GM12878 (cell line): ENCODE results near the gene FLRT1. TPM values are rescaled to one million over a fixed set of nuclear protein-coding genes. Genes with fewer than 3 reads are reported as not detected.

Experiments
- ATAC-seq: fragments of 200-7000 bp; cut with Tn5 transposase; 3 replicates; pipeline ENCODE4 v1.9.1; 2020; ENCODE audit warnings: mild to moderate bottlenecking, moderate library complexity
- BruUV-seq: library from RNA; stranded (reverse); fragments of 400-500 nt; replicated peaks from 2 replicates; lab custom pipeline; 2021; lab: Mats Ljungman, UMichigan
- CTCF ChIA-PET: fragments of 300-600 bp; sonication (Branson Sonifier 250); formaldehyde crosslinking; extraction: SDS; loops from one replicate; lab custom pipeline; 2021; ENCODE audit warnings: inconsistent platforms; lab: Yijun Ruan, JAX
- POLR2A ChIA-PET: fragments of 350-600 bp; formaldehyde crosslinking; extraction: SDS; loops from one replicate; lab custom pipeline; 2021; ENCODE audit warnings: inconsistent platforms; lab: Charles Lee
- RAD21 ChIA-PET: fragments of 300-600 bp; sonication (Branson Sonifier 250); formaldehyde crosslinking; loops from one replicate; lab custom pipeline; 2023; ENCODE audit warnings: antibody characterized with exemption; ENCODE audit not compliant: unreplicated experiment; lab: Charles Lee
- SMC1A ChIA-PET: fragments of 300-600 bp; sonication (Branson Sonifier 250); formaldehyde crosslinking; loops from one replicate; lab custom pipeline; 2023; ENCODE audit not compliant: unreplicated experiment, uncharacterized antibody; lab: Charles Lee
- DNase-seq: peaks from one replicate; pipeline ENCODE4 v3.0.0-alpha.2; 2011; ENCODE audit warnings: low read depth, low spot score
- FAIRE-seq: peaks from 3 replicates; lab custom pipeline; 2011; peaks lifted over from hg19 to GRCh38; lab: Jason Lieb, UNC
- H2AFZ ChIP-seq: 2 replicates; pipeline ENCODE4 v1.6.0; 2011; ENCODE audit warnings: low read depth, low read length, control low read depth; ENCODE audit not compliant: control insufficient read depth
- H3K27ac ChIP-seq: 2 replicates; pipeline ENCODE4 v1.5.1; 2011; ENCODE audit warnings: control low read depth; ENCODE audit not compliant: control insufficient read depth, insufficient read depth
- H3K27me3 ChIP-seq, 2 experiments: replicated peaks in 1 of 2; 2 replicates each; pipeline versions ENCODE4 v1.6.0 to v1.6.1; 2011; ENCODE audit warnings: low read length in 1 of 2; ENCODE audit not compliant: control insufficient read depth in 2 of 2, insufficient read depth in 2 of 2
- H3K36me3 ChIP-seq, 2 experiments: 2 replicates each; pipeline ENCODE4 v1.5.1; 2011; ENCODE audit warnings: low read length in 1 of 2; ENCODE audit not compliant: control insufficient read depth in 2 of 2, insufficient read depth in 2 of 2
- H3K4me1 ChIP-seq: 2 replicates; pipeline ENCODE4 v1.6.1; 2011; ENCODE audit warnings: mild to moderate bottlenecking, low read length, moderate library complexity, mixed read lengths; ENCODE audit not compliant: control insufficient read depth, insufficient read depth
- H3K4me2 ChIP-seq: 2 replicates; pipeline ENCODE4 v1.6.0; 2011; ENCODE audit warnings: control low read depth; ENCODE audit not compliant: control insufficient read depth, insufficient read depth
- H3K4me3 ChIP-seq: fragments of 200-600 bp; sonication (generic); 2 replicates; pipeline ENCODE4 v1.5.1; 2016
- H3K79me2 ChIP-seq: 2 replicates; pipeline ENCODE4 v1.6.0; 2011; ENCODE audit warnings: low read length; ENCODE audit not compliant: control insufficient read depth, insufficient read depth
- H3K9ac ChIP-seq: 2 replicates; pipeline ENCODE4 v1.8.0; 2011; ENCODE audit warnings: low read length, control low read depth, mixed read lengths; ENCODE audit not compliant: control insufficient read depth, insufficient read depth
- H3K9me3 ChIP-seq: replicated peaks from 3 replicates; pipeline ENCODE4 v1.5.1; 2011; ENCODE audit warnings: mild to moderate bottlenecking, low read length; ENCODE audit not compliant: control insufficient read depth, insufficient read depth
- H4K20me1 ChIP-seq: 2 replicates; pipeline ENCODE4 v1.6.0; 2011; ENCODE audit not compliant: control insufficient read depth, insufficient read depth
- CBX5 ChIP-seq: sonication (generic); IDR thresholded peaks from 2 replicates; pipeline ENCODE4 v1.6.1; 2016; ENCODE audit warnings: low read depth, moderate library complexity, mild to moderate bottlenecking, inconsistent platforms
- KLF5 ChIP-seq: fragments of 450-650 bp; IDR thresholded peaks from 2 replicates; pipeline ENCODE4 v1.6.1; 2014; ENCODE audit warnings: mild to moderate bottlenecking; ENCODE audit not compliant: partially characterized antibody
- MYB ChIP-seq: fragments of 150-350 bp; IDR thresholded peaks from 2 replicates; pipeline ENCODE4 v1.6.1; 2014; ENCODE audit warnings: mild to moderate bottlenecking, low read depth, low read length, borderline replicate concordance
- NFYA ChIP-seq: IDR thresholded peaks from 2 replicates; pipeline ENCODE4 v1.6.1; 2011; ENCODE audit warnings: low read depth, mild to moderate bottlenecking, low read length, improper control_type of control experiment, borderline replicate concordance
- NR2C1 ChIP-seq: fragments of 450-650 bp; IDR thresholded peaks from 2 replicates; pipeline ENCODE4 v1.6.1; 2017; ENCODE audit warnings: antibody characterized with exemption, mild to moderate bottlenecking, moderate library complexity
- RELB ChIP-seq: fragments of 450-650 bp; IDR thresholded peaks from 2 replicates; pipeline ENCODE4 v1.6.1; 2017; ENCODE audit warnings: low read depth, mild to moderate bottlenecking, moderate library complexity
- SIX5 ChIP-seq: IDR thresholded peaks from 2 replicates; pipeline ENCODE4 v1.6.1; 2011; ENCODE audit warnings: mild to moderate bottlenecking, low read depth, low read length, moderate library complexity; ENCODE audit not compliant: severe bottlenecking
- WGBS: methylation state at CpG from one replicate; pipeline ENCODE4 v1.1.6; 2016; ENCODE audit warnings: low lambda C conversion rate; ENCODE audit not compliant: insufficient replicate concordance, insufficient coverage; ENCODE audit errors: missing lambda C conversion rate; 5-methylcytosine and 5-hydroxymethylcytosine counted together
- in situ Hi-C: fragments of 300-500 bp; cut with MboI; formaldehyde crosslinking; loops from 9 replicates; pipeline ENCODE4 v1.14.3; 2018; ENCODE audit warnings: mixed read lengths
- intact Hi-C: fragments of 100-400 bp; cut with micrococcal nuclease; formaldehyde crosslinking; loops from one replicate; pipeline ENCODE4 v1.14.2; 2022; ENCODE audit not compliant: unreplicated experiment
- polyA plus RNA-seq, 11 experiments: library from polyadenylated mRNA; depleted of rRNA in 4 of 11; unstranded in 6 of 11; stranded (reverse) in 5 of 11; fragments of >200 nt; fragmentation: Nextera tagmentation in 4 of 11; fragmentation: Illumina TruSeq in 1 of 11; extraction: Ambion mirVana in 4 of 11; extraction: Trizol in 1 of 11; gene quantifications; 1 replicate in 1 of 11; 2 replicates in 10 of 11; pipeline versions ENCODE4 v1.2.1 to v1.2.3, GENCODE V29; 2011 to 2016; ENCODE audit warnings: inconsistent platforms in 2 of 11, missing spikeins in 2 of 11, low read depth in 1 of 11
- total RNA-seq, 4 experiments: library from RNA; depleted of rRNA in 3 of 4; stranded (reverse); fragments of >200 nt in 3 of 4; fragmentation: Illumina TruSeq in 1 of 4; extraction: Trizol in 1 of 4; gene quantifications; 2 replicates each; pipeline versions ENCODE4 v1.2.1 to v1.2.3, GENCODE V29; 2013 to 2021

FLRT1 gene
- total and polyA plus RNA-seq, 10 of the 15 experiments (the other 5 are each of a cell fraction or from before 2014, with no cell fraction given): 0.10 to 0.12 TPM; not detected in 8

GRCh38 chr11:64001484-64002420 is 34.0 kb upstream of the FLRT1 start:
- RAD21 ChIA-PET: interaction anchor here (0.6 kb wide), 1 partner anchor 9 kb away, joined by 3 read pairs; no protein-coding TSS in a partner anchor
- no peak for FAIRE-seq
- in situ Hi-C loops: loop anchor here (5.0 kb wide), 1 partner anchor 146 kb away; no protein-coding TSS in a partner anchor

More at GRCh38 chr11:64001484-64002420, 34.0 kb upstream of the FLRT1 start:
- Histone ChIP-seq H3K27ac (no peak overlapping the region), H3K79me2 (no peaks in the 10 kb centered on the region), H3K4me2 (no peak overlapping the region), H3K4me1 (no peaks in the 10 kb centered on the region; the same call in 1 of the 2 replicates), H3K36me3 (peaks cover 0 to 18% of the 10 kb centered on the region in 2 experiments; a peak in 3 of 4 replicates), H3K9me3 (no peaks in the 10 kb centered on the region), H3K27me3 (no peaks in the 10 kb centered on the region; a peak in 2 of 4 replicates), H2AFZ (no peak overlapping the region), H3K4me3 (no peak overlapping the region), H4K20me1 (no peaks in the 10 kb centered on the region; the same call in 1 of the 2 replicates), H3K9ac (no peak overlapping the region)
- ChIA-PET SMC1A (interaction anchor here (0.6 to 1.0 kb wide), 2 partner anchors 149 to 304 kb away, joined by 3 read pairs; no protein-coding TSS in a partner anchor), CTCF (interaction anchor here (0.9 to 4.1 kb wide), 8 partner anchors 11 to 183 kb away, joined by 3 to 21 read pairs (median 4); no protein-coding TSS in a partner anchor), POLR2A (no interaction called here)
- intact Hi-C loops: no loop called here
- WGBS: 45% methylated on average over 23 of the region's 23 CpGs
- TF ChIP-seq MYB: no peak
- no peak for TF ChIP-seq SIX5
- no peak for TF ChIP-seq KLF5
- TF ChIP-seq NR2C1: no peak
- TF ChIP-seq CBX5: no peak
- no peak for TF ChIP-seq RELB
- TF ChIP-seq NFYA: no peak
- no peak for ATAC-seq
- no TSS peak for BruUV-seq
- no peak for DNase-seq
